ENCODE measurements around the gene NARF.
"Not testable (repeated sequence)": the region's sequence is repeated elsewhere in the genome, so short reads cannot be mapped to it uniquely, and the experiment has no call there.

The NARF gene

GRCh38 chr17:82503728-82504308 lies 45.3 kb downstream of the NARF start:
- no peak for DNase-seq

- no peak for DNase-seq
Measured at GRCh38 chr17:82505296-82505695, 46.8 kb downstream of the NARF start.

GRCh38 chr17:82506402-82506801 lies 47.9 kb downstream of the NARF start:
- DNase-seq, result not testable (repeated sequence)

GRCh38 chr17:82507631-82508175 lies 49.2 kb downstream of the NARF start:
- no peak for DNase-seq

- DNase-seq, result not testable (repeated sequence)
Measured at GRCh38 chr17:82511642-82512041, 53.1 kb downstream of the NARF start.

GRCh38 chr17:82513864-82514263 lies 55.3 kb downstream of the NARF start:
- DNase-seq, result not testable (repeated sequence)

- DNase-seq, result no peak
Measured at GRCh38 chr17:82517230-82517865, 58.8 kb downstream of the NARF start.

- peak; percentile 96 for DNase-seq
Measured at GRCh38 chr17:82518826-82519810, 60.6 kb downstream of the NARF start, which contains the start of gene FOXK2. Gene FOXK2, plus strand, starts transcription at chr17:82519732. Its CDS starts 157 bp downstream, at chr17:82519889.

- no peak for DNase-seq
Measured at GRCh38 chr17:82519971-82520903, 61.7 kb downstream of the NARF start.

- DNase-seq, result no peak
Measured at GRCh38 chr17:82524540-82524939, 66.0 kb downstream of the NARF start.

GRCh38 chr17:82525712-82526111 lies 67.2 kb downstream of the NARF start:
- DNase-seq, result no peak

- DNase-seq, result no peak
Measured at GRCh38 chr17:82527898-82528297, 69.4 kb downstream of the NARF start.

- DNase-seq, result peak; percentile 25
Measured at GRCh38 chr17:82528484-82529265, 70.1 kb downstream of the NARF start.

GRCh38 chr17:82529914-82530300 lies 71.4 kb downstream of the NARF start:
- DNase-seq, result no peak

- peak; percentile 70 for DNase-seq
Measured at GRCh38 chr17:82531431-82531881, 72.9 kb downstream of the NARF start.

GRCh38 chr17:82534401-82534812 lies 75.9 kb downstream of the NARF start:
- no peak for DNase-seq

GRCh38 chr17:82536512-82537201 lies 78.1 kb downstream of the NARF start:
- no peak for DNase-seq

- not testable (repeated sequence) for DNase-seq
Measured at GRCh38 chr17:82537228-82537627, 78.7 kb downstream of the NARF start.

GRCh38 chr17:82539076-82539475 lies 80.5 kb downstream of the NARF start:
- DNase-seq, result not testable (repeated sequence)
